MG63 (cell line): ENCODE results near the gene BFSP2. TPM values are rescaled to one million over a fixed set of nuclear protein-coding genes. Genes with fewer than 3 reads are reported as not detected.

Experiments
- DNase-seq: peaks from one replicate; pipeline ENCODE4 v3.0.0-alpha.2; 2020
- H3K27me3 ChIP-seq: fragments of 250-450 bp; sonication (Bioruptor Pico); 2 replicates; pipeline ENCODE4 v1.5.1; 2020; ENCODE audit warnings: mild to moderate bottlenecking, moderate library complexity
- H3K36me3 ChIP-seq: fragments of 250-450 bp; sonication (Bioruptor Pico); 2 replicates; pipeline ENCODE4 v1.5.1; 2020; ENCODE audit warnings: mild to moderate bottlenecking, moderate library complexity
- H3K4me3 ChIP-seq: fragments of 250-450 bp; sonication (Bioruptor Pico); 2 replicates; pipeline ENCODE4 v1.5.1; 2020; ENCODE audit warnings: mild to moderate bottlenecking, moderate library complexity
- H3K9me3 ChIP-seq: fragments of 250-450 bp; sonication (Bioruptor Pico); 2 replicates; pipeline ENCODE4 v1.5.1; 2020; ENCODE audit warnings: mild to moderate bottlenecking, moderate library complexity
- total RNA-seq: library from RNA; depleted of rRNA; stranded (reverse); fragments of >200 nt; shearing (Covaris generic); gene quantifications from 2 replicates; pipeline ENCODE4 v1.2.3, GENCODE V29; 2014; ENCODE audit warnings: low replicate concordance; rRNA removed

Gene BFSP2
- not detected in 2 replicates for total RNA-seq

GRCh38 chr3:133400006-133400515 lies at the start of gene BFSP2:
TSS of gene BFSP2 (plus strand) at chr3:133400056. CDS start at chr3:133400084, 28 bp downstream.
- no peaks in the 10 kb centered on the region for H3K36me3 ChIP-seq
- H3K27me3 ChIP-seq: no peaks in the 10 kb centered on the region
- no peak for DNase-seq
- H3K4me3 ChIP-seq: no peak within 1 kb of the TSS
- H3K9me3 ChIP-seq: no peaks in the 10 kb centered on the region

GRCh38 chr3:133354721-133355120 lies 45.1 kb upstream of the BFSP2 start:
- peaks cover 26% of the 10 kb centered on the region for H3K27me3 ChIP-seq
- H3K4me3 ChIP-seq: no peak overlapping the region
- H3K36me3 ChIP-seq: no peaks in the 10 kb centered on the region
- DNase-seq: no peak
- peaks cover 9% of the 10 kb centered on the region for H3K9me3 ChIP-seq

- Histone ChIP-seq H3K27me3 (peaks cover 18% of the 10 kb centered on the region), H3K4me3 (no peak overlapping the region), H3K36me3 (no peaks in the 10 kb centered on the region), H3K9me3 (peaks cover 9% of the 10 kb centered on the region)
- DNase-seq: no peak
These were observed 39.4 kb upstream of the BFSP2 start for GRCh38 chr3:133360476-133360875.

GRCh38 chr3:133361011-133361410 lies 38.8 kb upstream of the BFSP2 start:
- DNase-seq: no peak
- Histone ChIP-seq H3K27me3 (peaks cover 16% of the 10 kb centered on the region; the same call in 1 of the 2 replicates), H3K9me3 (peaks cover 9% of the 10 kb centered on the region), H3K36me3 (no peaks in the 10 kb centered on the region), H3K4me3 (no peak overlapping the region)

- Histone ChIP-seq H3K9me3 (peaks cover 6% of the 10 kb centered on the region), H3K27me3 (peaks cover 15% of the 10 kb centered on the region; the same call in 1 of the 2 replicates), H3K36me3 (no peaks in the 10 kb centered on the region), H3K4me3 (no peak overlapping the region)
- DNase-seq: no peak
These were observed 38.4 kb upstream of the BFSP2 start for GRCh38 chr3:133361435-133361834.

GRCh38 chr3:133362539-133362938 lies 37.3 kb upstream of the BFSP2 start:
- DNase-seq: no peak
- no peak overlapping the region for H3K4me3 ChIP-seq
- peaks cover 12% of the 10 kb centered on the region; the same call in 1 of the 2 replicates for H3K27me3 ChIP-seq
- no peaks in the 10 kb centered on the region for H3K9me3 ChIP-seq
- H3K36me3 ChIP-seq: no peaks in the 10 kb centered on the region

GRCh38 chr3:133364704-133365103 lies 35.2 kb upstream of the BFSP2 start:
- Histone ChIP-seq H3K9me3 (no peaks in the 10 kb centered on the region), H3K36me3 (no peaks in the 10 kb centered on the region)

GRCh38 chr3:133366921-133367320 lies 32.9 kb upstream of the BFSP2 start:
- no peaks in the 10 kb centered on the region for H3K9me3 ChIP-seq
- peaks cover 10% of the 10 kb centered on the region; the same call in 1 of the 2 replicates for H3K27me3 ChIP-seq
- H3K36me3 ChIP-seq: no peaks in the 10 kb centered on the region
- DNase-seq: no peak
- H3K4me3 ChIP-seq: no peak overlapping the region

More at GRCh38 chr3:133364704-133365103, 35.2 kb upstream of the BFSP2 start:
- no peak for DNase-seq
- Histone ChIP-seq H3K27me3 (peaks cover 7% of the 10 kb centered on the region; the same call in 1 of the 2 replicates), H3K4me3 (no peak overlapping the region)

- H3K9me3 ChIP-seq: no peaks in the 10 kb centered on the region
- DNase-seq: no peak
- H3K4me3 ChIP-seq: no peak overlapping the region
- H3K36me3 ChIP-seq: no peaks in the 10 kb centered on the region
- peaks cover 10% of the 10 kb centered on the region; the same call in 1 of the 2 replicates for H3K27me3 ChIP-seq
These were observed 32.5 kb upstream of the BFSP2 start for GRCh38 chr3:133367403-133367802.

- DNase-seq: no peak
- peaks cover 10% of the 10 kb centered on the region; the same call in 1 of the 2 replicates for H3K27me3 ChIP-seq
- H3K9me3 ChIP-seq: no peaks in the 10 kb centered on the region
- no peak overlapping the region for H3K4me3 ChIP-seq
- H3K36me3 ChIP-seq: no peaks in the 10 kb centered on the region
These were observed 31.9 kb upstream of the BFSP2 start for GRCh38 chr3:133367956-133368355.

GRCh38 chr3:133368371-133369067 lies 31.3 kb upstream of the BFSP2 start:
- no peak overlapping the region for H3K4me3 ChIP-seq
- H3K36me3 ChIP-seq: no peaks in the 10 kb centered on the region
- peaks cover 10% of the 10 kb centered on the region; the same call in 1 of the 2 replicates for H3K27me3 ChIP-seq
- DNase-seq: no peak
- H3K9me3 ChIP-seq: no peaks in the 10 kb centered on the region

GRCh38 chr3:133369068-133369440 lies 30.8 kb upstream of the BFSP2 start:
- H3K27me3 ChIP-seq: peaks cover 8% of the 10 kb centered on the region; the same call in 1 of the 2 replicates
- no peak for DNase-seq
- no peak overlapping the region for H3K4me3 ChIP-seq
- no peaks in the 10 kb centered on the region for H3K36me3 ChIP-seq
- H3K9me3 ChIP-seq: no peaks in the 10 kb centered on the region

- H3K4me3 ChIP-seq: no peak overlapping the region
- no peaks in the 10 kb centered on the region for H3K36me3 ChIP-seq
- DNase-seq: no peak
- peaks cover 5% of the 10 kb centered on the region; the same call in 1 of the 2 replicates for H3K27me3 ChIP-seq
- no peaks in the 10 kb centered on the region for H3K9me3 ChIP-seq
These were observed 28.7 kb upstream of the BFSP2 start for GRCh38 chr3:133371181-133371580.

GRCh38 chr3:133371676-133372075 lies 28.2 kb upstream of the BFSP2 start:
- H3K36me3 ChIP-seq: no peaks in the 10 kb centered on the region

GRCh38 chr3:133374708-133375402 lies 25.0 kb upstream of the BFSP2 start:
- H3K4me3 ChIP-seq: no peak overlapping the region
- no peaks in the 10 kb centered on the region for H3K36me3 ChIP-seq
- H3K27me3 ChIP-seq: peaks cover 3% of the 10 kb centered on the region; the same call in 1 of the 2 replicates
- DNase-seq: no peak
- no peaks in the 10 kb centered on the region for H3K9me3 ChIP-seq

More at GRCh38 chr3:133371676-133372075, 28.2 kb upstream of the BFSP2 start:
- Histone ChIP-seq H3K9me3 (no peaks in the 10 kb centered on the region), H3K4me3 (no peak overlapping the region), H3K27me3 (peaks cover 5% of the 10 kb centered on the region; the same call in 1 of the 2 replicates)
- no peak for DNase-seq

- no peaks in the 10 kb centered on the region for H3K9me3 ChIP-seq
- no peak for DNase-seq
- no peaks in the 10 kb centered on the region for H3K36me3 ChIP-seq
- H3K27me3 ChIP-seq: peaks cover 3% of the 10 kb centered on the region; the same call in 1 of the 2 replicates
- H3K4me3 ChIP-seq: no peak overlapping the region
These were observed 24.5 kb upstream of the BFSP2 start for GRCh38 chr3:133375403-133375745.

GRCh38 chr3:133376810-133377209 lies 23.0 kb upstream of the BFSP2 start:
- Histone ChIP-seq H3K9me3 (no peaks in the 10 kb centered on the region), H3K36me3 (no peaks in the 10 kb centered on the region), H3K27me3 (no peaks in the 10 kb centered on the region), H3K4me3 (no peak overlapping the region)
- DNase-seq: no peak
